ENCODE measurements around the gene IQCM.

Gene IQCM

GRCh38 chr4:149768477-149768876 is 47.2 kb downstream of the IQCM start:
- no peak for DNase-seq

- DNase-seq = no peak
These were observed 49.5 kb downstream of the IQCM start for GRCh38 chr4:149766135-149766534.

DNA sequence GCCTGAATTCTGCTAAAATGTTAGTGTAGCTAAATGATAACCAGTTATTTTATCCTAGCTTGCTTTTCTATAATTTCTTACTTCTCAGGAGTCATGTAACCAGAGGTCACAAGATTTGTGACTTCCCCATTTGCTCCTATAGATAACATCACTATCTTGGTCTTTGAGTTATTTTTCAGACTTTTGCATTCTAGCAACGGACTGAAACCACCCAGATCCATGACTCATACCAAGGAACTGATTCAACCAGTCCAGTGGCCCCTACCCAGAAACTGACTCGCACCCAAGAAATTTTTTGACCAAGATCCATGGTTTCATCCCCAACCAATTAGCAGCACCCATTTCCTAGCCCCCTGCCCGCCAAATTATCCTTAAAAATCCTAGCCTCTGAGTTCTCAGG is 50.0 kb downstream of the IQCM start:
- no peak for DNase-seq

DNA sequence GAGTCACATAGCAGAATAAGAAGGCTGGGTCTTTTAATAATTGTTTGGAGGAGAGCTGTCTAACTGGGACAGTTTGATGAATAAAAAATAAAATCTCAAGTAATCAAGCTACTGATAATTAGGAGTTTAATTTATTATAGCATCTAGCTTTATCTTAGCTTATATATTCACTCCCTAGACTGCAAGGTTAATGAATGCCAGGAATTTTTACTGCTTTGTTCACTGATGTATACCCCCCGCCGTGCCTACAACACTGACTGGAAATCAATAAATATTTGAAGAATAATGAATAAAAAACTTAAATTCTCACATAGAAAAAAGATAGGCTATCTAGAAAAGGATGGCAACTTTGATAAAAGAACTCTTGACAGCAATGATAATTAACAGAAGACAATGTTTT is 59.7 kb downstream of the IQCM start:
- DNase-seq = no peak

- no peak for DNase-seq
These were observed 61.1 kb downstream of the IQCM start for GRCh38 chr4:149754526-149754925.

GRCh38 chr4:149752729-149753128 is 62.9 kb downstream of the IQCM start:
- DNase-seq = no peak

- DNase-seq = no peak
These were observed 64.5 kb downstream of the IQCM start for GRCh38 chr4:149751174-149751573.

GRCh38 chr4:149749784-149750183 is 65.9 kb downstream of the IQCM start:
- DNase-seq = no peak

DNA sequence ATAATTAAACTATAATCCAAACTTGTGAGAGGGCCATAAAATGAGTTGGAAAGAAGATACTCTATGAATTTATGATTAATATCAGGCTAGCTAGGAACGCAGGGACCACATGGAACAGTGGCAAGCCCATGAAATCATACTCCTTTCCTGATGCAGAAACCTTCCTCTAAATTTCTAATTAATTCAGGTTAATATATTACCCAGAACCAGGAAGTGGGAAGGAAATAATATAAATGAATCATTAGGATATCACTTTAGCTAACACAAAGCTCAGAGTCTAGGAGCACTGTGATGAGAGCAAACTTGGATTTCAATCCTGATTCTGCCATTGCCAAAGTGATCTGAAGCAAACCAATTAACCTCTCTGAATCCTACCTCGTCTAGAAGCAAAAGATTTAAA is 68.0 kb downstream of the IQCM start:
- DNase-seq = no peak

DNA sequence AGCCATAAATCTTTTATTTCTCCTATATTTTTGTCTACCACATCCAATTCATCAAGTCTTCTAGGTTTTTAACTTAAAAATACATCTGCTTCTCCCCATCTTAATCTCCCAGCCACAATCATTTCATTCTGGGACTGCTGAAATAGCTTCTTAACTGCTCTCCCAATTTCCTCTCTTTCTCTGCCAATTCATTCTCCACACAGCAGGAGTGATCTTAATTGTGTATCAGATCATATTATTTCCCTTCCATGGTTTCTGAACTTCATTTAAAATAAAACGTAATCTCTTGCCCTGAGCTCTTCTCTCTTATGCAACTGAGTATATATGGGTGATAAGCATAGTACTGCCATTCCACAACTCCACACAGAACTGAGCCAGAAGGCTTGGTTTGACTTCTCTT is 69.4 kb downstream of the IQCM start:
- no peak for DNase-seq

GRCh38 chr4:149741186-149741831 is 74.3 kb downstream of the IQCM start:
- no peak for DNase-seq

- no peak for DNase-seq
These were observed 77.5 kb downstream of the IQCM start for GRCh38 chr4:149738156-149738555.

- DNase-seq = no peak
These were observed 79.8 kb downstream of the IQCM start for GRCh38 chr4:149735796-149736195.

- no peak for DNase-seq
These were observed 87.2 kb downstream of the IQCM start for GRCh38 chr4:149728444-149728843.

GRCh38 chr4:149727663-149728062 is 88.0 kb downstream of the IQCM start:
- DNase-seq = no peak

GRCh38 chr4:149723065-149723464 is 92.6 kb downstream of the IQCM start:
- DNase-seq = no peak

GRCh38 chr4:149719806-149720205 is 95.8 kb downstream of the IQCM start:
- no peak for DNase-seq

DNA sequence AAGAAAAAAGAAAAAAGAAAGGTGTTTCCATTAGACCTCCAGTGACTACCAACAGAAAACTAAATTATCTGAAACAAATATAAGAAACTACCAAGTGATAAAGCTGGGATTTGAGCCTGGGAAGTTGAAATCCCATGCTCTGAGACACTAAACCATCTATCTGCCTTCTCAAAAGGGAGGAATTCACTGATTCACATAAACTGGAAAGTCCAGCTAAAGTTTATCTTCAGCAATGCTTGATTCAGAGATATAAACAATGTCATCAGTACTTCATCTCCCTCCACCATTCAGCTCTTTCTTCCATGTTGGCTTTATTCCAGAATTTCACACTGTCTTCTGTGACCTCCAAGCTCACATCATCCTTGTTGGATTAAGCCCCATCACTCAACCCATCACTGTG is 96.3 kb downstream of the IQCM start:
- DNase-seq = no peak

- no peak for DNase-seq
These were observed 97.1 kb downstream of the IQCM start for GRCh38 chr4:149718500-149718899.

- no peak for DNase-seq
These were observed 98.9 kb downstream of the IQCM start for GRCh38 chr4:149716728-149717127.

- DNase-seq = no peak
These were observed 99.6 kb downstream of the IQCM start for GRCh38 chr4:149715822-149716585.

DNA sequence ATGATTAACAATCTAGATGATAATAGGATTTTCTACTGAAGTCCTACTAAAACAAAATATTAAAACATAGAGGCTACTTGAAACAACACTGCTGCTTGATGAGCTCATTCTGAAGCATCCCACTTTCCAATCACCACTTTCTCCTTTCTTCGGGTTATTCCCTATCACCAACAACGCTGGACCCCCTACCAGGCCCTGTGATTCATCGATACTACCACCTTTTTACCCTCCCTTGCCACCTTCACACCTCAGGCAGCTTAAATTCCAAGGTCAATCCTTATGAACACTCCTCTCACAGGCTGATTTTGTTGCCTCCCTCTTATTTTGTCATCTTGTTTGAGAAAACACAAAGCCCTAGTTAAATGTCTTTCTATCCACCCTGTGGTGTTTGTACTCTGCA is 102.6 kb downstream of the IQCM start:
- DNase-seq = no peak

DNA sequence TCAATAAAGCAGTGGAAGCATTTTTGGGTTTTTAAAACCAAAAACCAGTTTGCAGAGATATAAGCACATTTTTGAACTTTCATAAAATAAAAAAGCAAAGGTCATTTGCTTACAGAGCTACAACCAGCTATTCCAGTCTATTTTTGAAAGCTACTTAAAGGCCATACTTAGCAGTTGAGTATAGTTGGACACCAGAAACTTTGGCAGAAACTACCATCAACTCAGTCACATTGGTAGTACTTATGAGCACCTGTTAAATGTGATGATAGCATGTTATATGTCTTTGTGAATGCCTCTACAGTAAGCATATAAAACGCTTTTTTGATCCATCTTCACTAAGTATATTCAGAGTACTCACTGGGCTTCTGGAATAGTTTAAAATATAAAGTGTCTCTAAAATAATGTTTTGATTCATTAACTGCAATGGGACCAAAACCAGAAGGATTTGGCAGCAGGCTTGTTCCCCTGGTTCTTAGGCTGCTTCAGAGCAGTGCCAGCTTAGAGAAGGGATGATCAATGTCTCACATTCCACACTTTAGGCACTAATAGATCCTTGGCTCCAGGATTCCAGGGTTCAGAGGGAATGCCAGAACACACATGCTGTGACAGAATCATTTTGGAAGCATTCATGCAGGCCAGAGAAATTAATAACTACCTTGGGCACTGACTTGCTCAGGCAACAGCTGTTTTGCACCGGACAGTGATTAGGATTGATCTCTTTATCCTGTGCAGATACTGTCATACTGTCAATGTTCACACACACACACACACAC is 103.9 kb downstream of the IQCM start:
- DNase-seq = no peak

DNA sequence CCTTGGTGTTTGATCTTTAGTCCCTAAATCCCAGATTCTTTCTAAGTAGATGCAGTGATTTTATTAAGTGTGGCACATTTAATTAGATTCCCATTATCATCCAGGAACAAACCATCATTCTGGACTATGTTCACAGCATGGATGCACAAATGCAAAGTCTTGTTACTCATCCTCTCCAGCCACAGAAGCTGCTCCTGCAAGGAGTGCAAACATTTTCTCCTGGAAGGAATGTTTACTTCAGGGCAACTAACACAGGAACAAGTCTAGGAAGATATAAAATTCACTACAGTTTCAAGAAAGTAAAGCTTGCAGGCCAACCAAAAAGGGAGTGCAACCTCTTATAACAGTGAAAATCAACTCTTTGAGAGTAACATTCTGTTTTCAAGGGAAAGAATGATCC is 106.0 kb downstream of the IQCM start:
- DNase-seq = no peak

Data from DMS 273 treated with DMSO at 0.1 percent for 48 hours (cell line).